SK-N-SH treated with all-trans-retinoic acid at 6 μM for 48 hours (cell line): Measurements from ENCODE around the gene EXOSC1.
A peak's percentile ranks its signal among the peaks of the same experiment; 100 is the strongest.

ENCODE experiments used
- ATAC-seq: fragments of 200-7000 bp; cut with Tn5 transposase; 3 replicates; pipeline ENCODE4 v1.9.1; 2020; ENCODE audit warnings: mild to moderate bottlenecking, moderate library complexity
- BACH2 ChIP-seq: fragments of 250-450 bp; sonication (Bioruptor Pico); IDR thresholded peaks from 2 replicates; pipeline ENCODE4 v1.9.0; 2021; ENCODE audit warnings: mild to moderate bottlenecking, borderline replicate concordance
- CREB5 ChIP-seq: fragments of 250-450 bp; sonication (Bioruptor Pico); IDR thresholded peaks from 2 replicates; pipeline ENCODE4 v1.5.1; 2020; ENCODE audit warnings: low read depth, mild to moderate bottlenecking, moderate library complexity
- CSDC2 ChIP-seq: fragments of 250-450 bp; sonication (Bioruptor Pico); IDR thresholded peaks from 2 replicates; pipeline ENCODE4 v1.5.0; 2020; ENCODE audit warnings: mild to moderate bottlenecking, moderate library complexity
- ESRRG ChIP-seq: fragments of 250-450 bp; sonication (Bioruptor Pico); IDR thresholded peaks from 2 replicates; pipeline ENCODE4 v1.6.1; 2021; ENCODE audit warnings: mild to moderate bottlenecking
- GLIS3 ChIP-seq: fragments of 250-450 bp; sonication (Bioruptor Pico); IDR thresholded peaks from 2 replicates; pipeline ENCODE4 v1.5.0; 2020; ENCODE audit warnings: mild to moderate bottlenecking, moderate library complexity
- ISL1 ChIP-seq: fragments of 250-450 bp; sonication (Bioruptor Pico); IDR thresholded peaks from 2 replicates; pipeline ENCODE4 v2.1.2; 2022; ENCODE audit warnings: mild to moderate bottlenecking, moderate library complexity
- OSR1 ChIP-seq: fragments of 250-450 bp; sonication (Bioruptor Pico); IDR thresholded peaks from 2 replicates; pipeline ENCODE4 v1.8.0; 2022; ENCODE audit warnings: moderate library complexity, mild to moderate bottlenecking, inconsistent platforms
- POU6F1 ChIP-seq: fragments of 250-450 bp; sonication (Bioruptor Pico); IDR thresholded peaks from 2 replicates; pipeline ENCODE4 v1.8.0; 2021; ENCODE audit warnings: low read depth, mild to moderate bottlenecking, moderate library complexity, borderline replicate concordance
- PPARA ChIP-seq: fragments of 250-450 bp; sonication (Bioruptor Pico); IDR thresholded peaks from 2 replicates; pipeline ENCODE4 v1.5.0; 2020; ENCODE audit warnings: mild to moderate bottlenecking, borderline replicate concordance
- RARB ChIP-seq: fragments of 250-450 bp; sonication (Bioruptor Pico); IDR thresholded peaks from 2 replicates; pipeline ENCODE4 v1.8.0; 2021; ENCODE audit warnings: mild to moderate bottlenecking, moderate library complexity
- SNAI2 ChIP-seq: fragments of 250-450 bp; sonication (Bioruptor Pico); IDR thresholded peaks from 2 replicates; pipeline ENCODE4 v1.5.0; 2020; ENCODE audit warnings: mild to moderate bottlenecking, moderate library complexity
- TCF4 ChIP-seq: fragments of 250-450 bp; sonication (Bioruptor Pico); IDR thresholded peaks from 2 replicates; pipeline ENCODE4 v1.8.0; 2021; ENCODE audit warnings: mild to moderate bottlenecking, moderate library complexity, borderline replicate concordance
- TOX ChIP-seq: fragments of 250-450 bp; sonication (Bioruptor Pico); IDR thresholded peaks from 2 replicates; pipeline ENCODE4 v1.8.0; 2021; ENCODE audit warnings: mild to moderate bottlenecking, moderate library complexity, borderline replicate concordance
- TSHZ2 ChIP-seq: fragments of 250-450 bp; sonication (Bioruptor Pico); IDR thresholded peaks from 2 replicates; pipeline ENCODE4 v1.5.0; 2020; ENCODE audit warnings: mild to moderate bottlenecking, moderate library complexity
- ZC3H10 ChIP-seq: fragments of 250-450 bp; sonication (Bioruptor Pico); IDR thresholded peaks from 2 replicates; pipeline ENCODE4 v1.5.1; 2021; ENCODE audit warnings: mild to moderate bottlenecking, moderate library complexity
- ZFP3 ChIP-seq: fragments of 250-450 bp; sonication (Bioruptor Pico); IDR thresholded peaks from 2 replicates; pipeline ENCODE4 v1.5.0; 2020; ENCODE audit warnings: mild to moderate bottlenecking, moderate library complexity
- ZFP30 ChIP-seq: fragments of 450-650 bp; formaldehyde crosslinking; IDR thresholded peaks from 2 replicates; pipeline ENCODE4 v1.5.0; 2022; ENCODE audit warnings: mild to moderate bottlenecking, moderate library complexity
- ZNF565 ChIP-seq: fragments of 450-650 bp; formaldehyde crosslinking; conservative IDR thresholded peaks from 2 replicates; pipeline ENCODE4 v1.5.0; 2020; ENCODE audit warnings: low read depth, mild to moderate bottlenecking, moderate library complexity
- ZNF70 ChIP-seq: fragments of 450-650 bp; formaldehyde crosslinking; IDR thresholded peaks from 2 replicates; pipeline ENCODE4 v1.5.0; 2020; ENCODE audit warnings: mild to moderate bottlenecking, moderate library complexity
- ZNF8 ChIP-seq: fragments of 450-650 bp; formaldehyde crosslinking; IDR thresholded peaks from 2 replicates; pipeline ENCODE4 v1.5.0; 2020; ENCODE audit warnings: mild to moderate bottlenecking, moderate library complexity
- TF ChIP-seq, protein P1 (sequence below): fragments of 250-450 bp; sonication (Bioruptor Pico); IDR thresholded peaks from 2 replicates; pipeline ENCODE4 v1.8.0; 2020; ENCODE audit warnings: mild to moderate bottlenecking, moderate library complexity, borderline replicate concordance
- TF ChIP-seq, protein P2 (sequence below): fragments of 250-450 bp; sonication (Bioruptor Pico); IDR thresholded peaks from 2 replicates; pipeline ENCODE4 v1.5.1; 2021; ENCODE audit warnings: mild to moderate bottlenecking, moderate library complexity

Gene EXOSC1

GRCh38 chr10:97468162-97468561 is 22.4 kb upstream of the EXOSC1 start:
- TF ChIP-seq OSR1 (CRISPR knock-in tag), result no peak
- no peak for TF ChIP-seq TSHZ2 (CRISPR knock-in tag)
- TF ChIP-seq BACH2 (CRISPR knock-in tag), result no peak
- no peak for TF ChIP-seq ZNF8
- TF ChIP-seq TOX (CRISPR knock-in tag), result no peak
- TF ChIP-seq GLIS3, result no peak
- TF ChIP-seq, protein P1, sequence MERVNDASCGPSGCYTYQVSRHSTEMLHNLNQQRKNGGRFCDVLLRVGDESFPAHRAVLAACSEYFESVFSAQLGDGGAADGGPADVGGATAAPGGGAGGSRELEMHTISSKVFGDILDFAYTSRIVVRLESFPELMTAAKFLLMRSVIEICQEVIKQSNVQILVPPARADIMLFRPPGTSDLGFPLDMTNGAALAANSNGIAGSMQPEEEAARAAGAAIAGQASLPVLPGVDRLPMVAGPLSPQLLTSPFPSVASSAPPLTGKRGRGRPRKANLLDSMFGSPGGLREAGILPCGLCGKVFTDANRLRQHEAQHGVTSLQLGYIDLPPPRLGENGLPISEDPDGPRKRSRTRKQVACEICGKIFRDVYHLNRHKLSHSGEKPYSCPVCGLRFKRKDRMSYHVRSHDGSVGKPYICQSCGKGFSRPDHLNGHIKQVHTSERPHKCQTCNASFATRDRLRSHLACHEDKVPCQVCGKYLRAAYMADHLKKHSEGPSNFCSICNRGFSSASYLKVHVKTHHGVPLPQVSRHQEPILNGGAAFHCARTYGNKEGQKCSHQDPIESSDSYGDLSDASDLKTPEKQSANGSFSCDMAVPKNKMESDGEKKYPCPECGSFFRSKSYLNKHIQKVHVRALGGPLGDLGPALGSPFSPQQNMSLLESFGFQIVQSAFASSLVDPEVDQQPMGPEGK (CRISPR knock-in tag), result no peak
- no peak for TF ChIP-seq ZNF565 (CRISPR knock-in tag)
- TF ChIP-seq ZC3H10, result no peak
- TF ChIP-seq ZFP30 (CRISPR knock-in tag), result no peak
- no peak for TF ChIP-seq CSDC2 (CRISPR knock-in tag)
- no peak for TF ChIP-seq ZNF70 (CRISPR knock-in tag)
- TF ChIP-seq ESRRG (CRISPR knock-in tag), result no peak
- no peak for TF ChIP-seq ISL1 (CRISPR knock-in tag)
- TF ChIP-seq ZFP3 (CRISPR knock-in tag), result no peak
- no peak for TF ChIP-seq TCF4
- TF ChIP-seq RARB (CRISPR knock-in tag), result no peak
- ATAC-seq, result no peak

DNA sequence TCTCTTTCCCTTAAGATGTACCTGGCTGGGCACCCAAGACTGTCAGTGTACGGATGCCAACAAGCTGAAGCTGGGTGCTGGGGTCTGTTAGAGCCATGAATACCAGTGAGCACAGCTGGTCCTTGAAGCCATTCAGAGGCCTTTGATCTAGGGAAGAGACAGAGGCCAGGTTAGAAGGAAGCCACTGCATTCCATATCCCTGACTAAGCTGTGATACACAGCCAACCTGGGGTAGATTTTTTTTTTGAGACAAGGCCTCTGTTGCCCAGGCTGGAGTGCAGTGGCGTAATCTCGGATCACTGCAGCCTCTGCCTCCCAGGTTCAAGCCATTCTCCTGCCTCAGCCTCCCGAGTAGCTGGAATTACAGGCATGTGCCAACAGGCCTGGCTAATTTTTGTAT is 20.9 kb upstream of the EXOSC1 start:
- peak; percentile 21; the same call in 2 of the 3 replicates for ATAC-seq
- TF ChIP-seq CSDC2 (CRISPR knock-in tag) (no peak), OSR1 (CRISPR knock-in tag) (no peak), RARB (CRISPR knock-in tag) (no peak), ESRRG (CRISPR knock-in tag) (no peak), ZFP30 (CRISPR knock-in tag) (no peak), ZNF70 (CRISPR knock-in tag) (no peak), POU6F1 (CRISPR knock-in tag) (no peak), GLIS3 (no peak), ISL1 (CRISPR knock-in tag) (no peak), PPARA (CRISPR knock-in tag) (no peak), CREB5 (no peak), SNAI2 (CRISPR knock-in tag) (no peak), TSHZ2 (CRISPR knock-in tag) (no peak), BACH2 (CRISPR knock-in tag) (no peak), TCF4 (no peak)
- TF ChIP-seq, protein P2, sequence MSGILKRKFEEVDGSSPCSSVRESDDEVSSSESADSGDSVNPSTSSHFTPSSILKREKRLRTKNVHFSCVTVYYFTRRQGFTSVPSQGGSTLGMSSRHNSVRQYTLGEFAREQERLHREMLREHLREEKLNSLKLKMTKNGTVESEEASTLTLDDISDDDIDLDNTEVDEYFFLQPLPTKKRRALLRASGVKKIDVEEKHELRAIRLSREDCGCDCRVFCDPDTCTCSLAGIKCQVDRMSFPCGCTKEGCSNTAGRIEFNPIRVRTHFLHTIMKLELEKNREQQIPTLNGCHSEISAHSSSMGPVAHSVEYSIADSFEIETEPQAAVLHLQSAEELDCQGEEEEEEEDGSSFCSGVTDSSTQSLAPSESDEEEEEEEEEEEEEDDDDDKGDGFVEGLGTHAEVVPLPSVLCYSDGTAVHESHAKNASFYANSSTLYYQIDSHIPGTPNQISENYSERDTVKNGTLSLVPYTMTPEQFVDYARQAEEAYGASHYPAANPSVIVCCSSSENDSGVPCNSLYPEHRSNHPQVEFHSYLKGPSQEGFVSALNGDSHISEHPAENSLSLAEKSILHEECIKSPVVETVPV (CRISPR knock-in tag), result no peak
